Stimulated activated naive CD8-positive, alpha-beta T cell treated with anti-CD3 and anti-CD28 coated beads, Interleukin-15, Interleukin-2, amounts not matched to agents 100 U/mL and 50 U/mL, for 24 hours (primary cell): ENCODE results near the gene EDARADD.
A peak's percentile ranks its signal among the peaks of the same experiment; 100 is the strongest.
"Not testable (repeated sequence)": the region's sequence is repeated elsewhere in the genome, so short reads cannot be mapped to it uniquely, and the experiment has no call there.

ENCODE experiments used
- ATAC-seq: fragments of 150-1000 bp; cut with Tn5 transposase; one replicate; pipeline ENCODE4 v1.10.0; 2021
- DNase-seq: peaks from one replicate; pipeline ENCODE4 v3.0.0; 2021

EDARADD gene

GRCh38 chr1:236393681-236394481, at the start of gene EDARADD:
Gene EDARADD (plus strand): TSS chr1:236394286. CDS start chr1:236394445, 159 bp downstream.
- no peak for DNase-seq
- no peak for ATAC-seq

GRCh38 chr1:236345728-236346127, 48.4 kb upstream of the EDARADD start:
- no peak for DNase-seq
- no peak for ATAC-seq

GRCh38 chr1:236348071-236348470, 46.0 kb upstream of the EDARADD start:
- ATAC-seq (no peak), DNase-seq (no peak)

- no peak for ATAC-seq
- no peak for DNase-seq
Measured at GRCh38 chr1:236350308-236350707, 43.8 kb upstream of the EDARADD start.

GRCh38 chr1:236351875-236352573, 42.1 kb upstream of the EDARADD start:
- DNase-seq, result no peak

GRCh38 chr1:236352747-236353146, 41.3 kb upstream of the EDARADD start:
- not testable (repeated sequence) for DNase-seq, ATAC-seq

More at GRCh38 chr1:236351875-236352573, 42.1 kb upstream of the EDARADD start:
- ATAC-seq, result no peak

- DNase-seq (no peak), ATAC-seq (no peak)
Measured at GRCh38 chr1:236353813-236354212, 40.3 kb upstream of the EDARADD start.

GRCh38 chr1:236354330-236355147, 39.5 kb upstream of the EDARADD start:
- DNase-seq (no peak), ATAC-seq (no peak)

- DNase-seq (no peak), ATAC-seq (no peak)
Measured at GRCh38 chr1:236356141-236356540, 37.9 kb upstream of the EDARADD start.

GRCh38 chr1:236361909-236362590, 32.0 kb upstream of the EDARADD start:
- ATAC-seq (no peak), DNase-seq (no peak)

GRCh38 chr1:236363237-236363636, 30.8 kb upstream of the EDARADD start:
- ATAC-seq (no peak), DNase-seq (no peak)

GRCh38 chr1:236365999-236366570, 28.0 kb upstream of the EDARADD start:
- ATAC-seq (no peak), DNase-seq (no peak)

- not testable (repeated sequence) for DNase-seq, ATAC-seq
Measured at GRCh38 chr1:236366681-236367080, 27.4 kb upstream of the EDARADD start.

GRCh38 chr1:236370420-236370819, 23.7 kb upstream of the EDARADD start:
- DNase-seq (no peak), ATAC-seq (no peak)

GRCh38 chr1:236371083-236371482, 23.0 kb upstream of the EDARADD start:
- ATAC-seq, result no peak
- no peak for DNase-seq

GRCh38 chr1:236377832-236378535, 16.1 kb upstream of the EDARADD start:
- ATAC-seq, result peak; percentile 32

GRCh38 chr1:236381565-236382158, 12.4 kb upstream of the EDARADD start:
- DNase-seq (no peak), ATAC-seq (no peak)

More at GRCh38 chr1:236377832-236378535, 16.1 kb upstream of the EDARADD start:
- no peak for DNase-seq

- no peak for ATAC-seq
- DNase-seq, result no peak
Measured at GRCh38 chr1:236388332-236388731, 5.8 kb upstream of the EDARADD start.

GRCh38 chr1:236389253-236389652, 4.8 kb upstream of the EDARADD start:
- ATAC-seq (no peak), DNase-seq (no peak)

- DNase-seq, result no peak
- no peak for ATAC-seq
Measured at GRCh38 chr1:236391008-236391407, 3.1 kb upstream of the EDARADD start.
